Nephron progenitor cell (in vitro differentiated cells): ENCODE data around the gene CNP.

ENCODE experiments used
- DNase-seq: peaks from one replicate; pipeline ENCODE4 v3.0.0; 2021
- H3K27ac Mint-ChIP-seq: 2 replicates; pipeline ENCODE4 v1.8.0; 2021; ENCODE audit warnings: mild to moderate bottlenecking, moderate library complexity, mixed read lengths
- H3K27me3 Mint-ChIP-seq: 2 replicates; pipeline ENCODE4 v1.8.0; 2021; ENCODE audit warnings: mild to moderate bottlenecking, low read depth, mixed read lengths; ENCODE audit not compliant: poor library complexity
- H3K36me3 Mint-ChIP-seq: 2 replicates; pipeline ENCODE4 v1.8.0; 2021; ENCODE audit warnings: low read depth, mixed read lengths
- H3K4me1 Mint-ChIP-seq: 2 replicates; pipeline ENCODE4 v1.8.0; 2021; ENCODE audit warnings: mixed read lengths
- H3K4me3 Mint-ChIP-seq: 2 replicates; pipeline ENCODE4 v1.8.0; 2021; ENCODE audit warnings: mild to moderate bottlenecking, moderate library complexity, mixed read lengths
- H3K9me3 Mint-ChIP-seq: 2 replicates; pipeline ENCODE4 v1.8.0; 2021; ENCODE audit warnings: mild to moderate bottlenecking, moderate library complexity, mixed read lengths
- CTCF ChIP-seq: fragments of 200-600 bp; sonication (generic); IDR thresholded peaks from 2 replicates; pipeline ENCODE4 v1.5.0; 2021; ENCODE audit warnings: antibody characterized with exemption

CNP gene

GRCh38 chr17:41974031-41974430 is 7.4 kb downstream of the CNP start:
- H3K4me1 Mint-ChIP-seq = peaks cover 18% of the 10 kb centered on the region
- peak overlapping the region; percentile 48 for H3K27ac Mint-ChIP-seq
- no peaks in the 10 kb centered on the region for H3K9me3 Mint-ChIP-seq
- H3K4me3 Mint-ChIP-seq = no peak overlapping the region
- no peak for TF ChIP-seq CTCF
- peaks cover 65% of the 10 kb centered on the region for H3K36me3 Mint-ChIP-seq
- DNase-seq = no peak
- H3K27me3 Mint-ChIP-seq = no peaks in the 10 kb centered on the region

GRCh38 chr17:41974658-41975057 is 8.1 kb downstream of the CNP start:
- no peak for DNase-seq
- Mint-ChIP-seq H3K9me3 (no peaks in the 10 kb centered on the region), H3K36me3 (peaks cover 61% of the 10 kb centered on the region), H3K4me1 (peaks cover 18% of the 10 kb centered on the region), H3K4me3 (no peak overlapping the region), H3K27ac (peak overlapping the region; percentile 48), H3K27me3 (no peaks in the 10 kb centered on the region)
- TF ChIP-seq CTCF = no peak

- Mint-ChIP-seq H3K36me3 (peaks cover 65% of the 10 kb centered on the region), H3K4me3 (no peak overlapping the region), H3K27ac (peak overlapping the region; percentile 61), H3K27me3 (no peaks in the 10 kb centered on the region), H3K9me3 (no peaks in the 10 kb centered on the region), H3K4me1 (peaks cover 18% of the 10 kb centered on the region)
- no peak for DNase-seq
- TF ChIP-seq CTCF = no peak
Observed at GRCh38 chr17:41975099-41976083, 8.8 kb downstream of the CNP start.

GRCh38 chr17:41976142-41976768 is 9.7 kb downstream of the CNP start:
- peak overlapping the region; percentile 74 for H3K27ac Mint-ChIP-seq
- peaks cover 14% of the 10 kb centered on the region for H3K4me1 Mint-ChIP-seq
- no peaks in the 10 kb centered on the region for H3K27me3 Mint-ChIP-seq
- TF ChIP-seq CTCF = no peak
- H3K9me3 Mint-ChIP-seq = no peaks in the 10 kb centered on the region
- H3K36me3 Mint-ChIP-seq = peaks cover 65% of the 10 kb centered on the region
- DNase-seq = no peak
- H3K4me3 Mint-ChIP-seq = no peak overlapping the region

- no peaks in the 10 kb centered on the region for H3K9me3 Mint-ChIP-seq
- no peaks in the 10 kb centered on the region for H3K27me3 Mint-ChIP-seq
- H3K4me1 Mint-ChIP-seq = peaks cover 13% of the 10 kb centered on the region
- H3K4me3 Mint-ChIP-seq = no peak overlapping the region
- peaks cover 65% of the 10 kb centered on the region for H3K36me3 Mint-ChIP-seq
- no peak for DNase-seq
- peak overlapping the region; percentile 49 for H3K27ac Mint-ChIP-seq
- no peak for TF ChIP-seq CTCF
Observed at GRCh38 chr17:41977991-41978390, 11.4 kb downstream of the CNP start.
